K562 (cell line): ENCODE data around the gene FOXN3. TPM values are rescaled to one million over a fixed set of nuclear protein-coding genes. Genes with fewer than 3 reads are reported as not detected.
A peak's percentile ranks its signal among the peaks of the same experiment; 100 is the strongest.

Experiments used
- ATAC-seq: fragments of 200-7000 bp; cut with Tn5 transposase; 3 replicates; pipeline ENCODE4 v1.9.1; 2020; ENCODE audit warnings: moderate library complexity
- BruUV-seq: library from RNA; stranded (reverse); fragments of 400-500 nt; replicated peaks from 2 replicates; lab custom pipeline; 2021; lab: Mats Ljungman, UMichigan
- CTCF ChIA-PET: fragments of 300-600 bp; formaldehyde crosslinking; extraction: SDS; loops from one replicate; lab custom pipeline; 2021; ENCODE audit warnings: low intra/inter-chr PET ratio; lab: Yijun Ruan, JAX
- POLR2A ChIA-PET: fragments of 300-600, 350-650 bp; sonication (Branson Sonifier 250); formaldehyde crosslinking; extraction: SDS; loops from one replicate; lab custom pipeline; 2021; ENCODE audit warnings: antibody characterized with exemption, inconsistent platforms; lab: Yijun Ruan, JAX
- DNase-seq, 4 experiments: peaks; one replicate each; pipeline versions ENCODE4 v3.0.0 to v3.0.0-alpha.2; 2011 to 2018; ENCODE audit warnings: low spot score in 3 of 4, mixed read lengths in 3 of 4; ENCODE audit errors: extremely low read depth in 1 of 4
- FAIRE-seq: peaks from 2 replicates; lab custom pipeline; 2011; peaks lifted over from hg19 to GRCh38; lab: Jason Lieb, UNC
- H2AFZ ChIP-seq: 2 replicates; pipeline ENCODE4 v1.6.0; 2011; ENCODE audit warnings: low read depth, low read length, control low read depth, inconsistent platforms
- H3K27ac ChIP-seq: fragments of 200-600 bp; 3 replicates; pipeline ENCODE4 v1.8.0; 2011; ENCODE audit warnings: low read depth, mild to moderate bottlenecking, control low read depth, inconsistent platforms, low read length, moderate library complexity, mixed read lengths; ENCODE audit errors: extremely low read depth
- H3K27me3 ChIP-seq, 2 experiments: fragments of 300-600 bp in 1 of 2; 2 replicates in 1 of 2; 3 replicates in 1 of 2; pipeline versions ENCODE4 v1.6.0 to v1.8.0; 2011; ENCODE audit warnings: inconsistent platforms in 2 of 2, low read length in 2 of 2, mild to moderate bottlenecking in 1 of 2, mixed read lengths in 1 of 2, moderate library complexity in 1 of 2; ENCODE audit not compliant: control insufficient read depth in 2 of 2, insufficient read depth in 2 of 2
- H3K36me3 ChIP-seq: fragments of 300-600 bp; 3 replicates; pipeline ENCODE4 v1.8.0; 2011; ENCODE audit warnings: mild to moderate bottlenecking, low read length, inconsistent platforms; ENCODE audit not compliant: control insufficient read depth, insufficient read depth
- H3K4me1 ChIP-seq, 2 experiments: fragments of 200-600 bp in 1 of 2; replicated peaks in 1 of 2; 2 replicates in 1 of 2; 3 replicates in 1 of 2; pipeline versions ENCODE4 v1.5.1 to v1.8.0; 2011; ENCODE audit warnings: inconsistent platforms in 2 of 2, low read length in 2 of 2, mild to moderate bottlenecking in 1 of 2, mixed read lengths in 1 of 2, moderate library complexity in 1 of 2; ENCODE audit not compliant: control insufficient read depth in 2 of 2, insufficient read depth in 2 of 2
- H3K4me2 ChIP-seq: 2 replicates; pipeline ENCODE4 v1.6.1; 2011; ENCODE audit warnings: low read length, control low read depth, inconsistent platforms, mixed read lengths; ENCODE audit not compliant: insufficient read depth
- H3K4me3 ChIP-seq: fragments of 200-600 bp; sonication (generic), shearing (Covaris generic); 2 replicates; pipeline ENCODE4 v1.5.1; 2016; ENCODE audit warnings: control low read depth, inconsistent platforms
- H3K79me2 ChIP-seq: fragments of 200-600 bp; 3 replicates; pipeline ENCODE4 v1.8.0; 2011; ENCODE audit warnings: low read length, inconsistent platforms; ENCODE audit not compliant: control insufficient read depth, insufficient read depth
- H3K9ac ChIP-seq, 2 experiments: 2 replicates each; pipeline versions ENCODE4 v1.6.0 to v1.6.1; 2011; ENCODE audit warnings: low read depth in 2 of 2, low read length in 2 of 2, control low read depth in 1 of 2, inconsistent platforms in 1 of 2, mild to moderate bottlenecking in 1 of 2, mixed read lengths in 1 of 2; ENCODE audit not compliant: insufficient read depth in 1 of 2
- H3K9me1 ChIP-seq: one replicate; pipeline ENCODE4 v1.6.0; 2011; ENCODE audit warnings: inconsistent platforms, mild to moderate bottlenecking, low read length, moderate library complexity; ENCODE audit not compliant: control insufficient read depth, insufficient read depth
- H3K9me3 ChIP-seq: replicated peaks from 2 replicates; pipeline ENCODE4 v1.5.1; 2011; ENCODE audit warnings: low read depth, low read length, inconsistent platforms; ENCODE audit not compliant: control insufficient read depth, insufficient read depth
- H4K20me1 ChIP-seq: replicated peaks from 2 replicates; pipeline ENCODE4 v1.6.1; 2011; ENCODE audit warnings: low read length, inconsistent platforms, mixed read lengths; ENCODE audit not compliant: control insufficient read depth, insufficient read depth
- FOXA1 ChIP-seq: fragments of 450-650 bp; IDR thresholded peaks from 2 replicates; pipeline ENCODE4 v1.6.1; 2016; ENCODE audit warnings: mild to moderate bottlenecking, borderline replicate concordance
- GTF2A2 ChIP-seq: IDR thresholded peaks from 2 replicates; pipeline ENCODE4 v1.6.1; 2016; ENCODE audit warnings: mild to moderate bottlenecking, missing genetic modification characterization, missing compliant biosample characterization
- ILK ChIP-seq: fragments of 450-650 bp; IDR thresholded peaks from 2 replicates; pipeline ENCODE4 v1.6.1; 2016; ENCODE audit warnings: missing genetic modification characterization, low read depth, mild to moderate bottlenecking, missing compliant biosample characterization, moderate library complexity, borderline replicate concordance
- NFYB ChIP-seq: IDR thresholded peaks from 2 replicates; pipeline ENCODE4 v1.6.1; 2011; ENCODE audit warnings: mild to moderate bottlenecking, moderate library complexity; ENCODE audit not compliant: insufficient read length; ENCODE audit errors: extremely low read depth
- PRPF4 ChIP-seq: fragments of 200-400 bp; formaldehyde crosslinking; IDR thresholded peaks from one replicate; pipeline ENCODE4 v1.6.1; 2017; ENCODE audit warnings: low read length, low read depth, mild to moderate bottlenecking; ENCODE audit not compliant: insufficient read depth, poor library complexity, severe bottlenecking
- SMARCB1 ChIP-seq: IDR thresholded peaks from 2 replicates; pipeline ENCODE4 v1.6.1; 2011; ENCODE audit warnings: improper control_type of control experiment, low read depth; ENCODE audit not compliant: insufficient read length
- SRF ChIP-seq, 2 experiments: fragments of 250-450, 450-650 bp in 1 of 2; sonication (Bioruptor Pico) in 1 of 2; sonication (generic) in 1 of 2; formaldehyde crosslinking; IDR thresholded peaks; 2 replicates each; pipeline versions ENCODE4 v1.5.0 to v1.5.1; 2020 to 2022; ENCODE audit warnings: mild to moderate bottlenecking in 1 of 2, missing genetic modification reagents in 1 of 2
- TOE1 ChIP-seq, 2 experiments: fragments of 450-650 bp in 1 of 2; sonication (generic) in 1 of 2; formaldehyde crosslinking in 1 of 2; IDR thresholded peaks; 2 replicates each; pipeline versions ENCODE4 v1.7.1 to v1.8.0; 2016 to 2022; ENCODE audit warnings: borderline replicate concordance in 2 of 2, mild to moderate bottlenecking in 2 of 2, antibody characterized with exemption in 1 of 2, inconsistent platforms in 1 of 2, low read depth in 1 of 2, missing genetic modification reagents in 1 of 2, moderate library complexity in 1 of 2
- ZBTB17 ChIP-seq: fragments of 450-650 bp; formaldehyde crosslinking; IDR thresholded peaks from 2 replicates; pipeline ENCODE4 v1.4.0; 2020; ENCODE audit warnings: mild to moderate bottlenecking
- ZNF165 ChIP-seq: fragments of 250-450 bp; sonication (Bioruptor Pico); IDR thresholded peaks from 2 replicates; pipeline ENCODE4 v1.4.0; 2020; ENCODE audit warnings: borderline replicate concordance
- ZNF232 ChIP-seq: sonication (generic); formaldehyde crosslinking; IDR thresholded peaks from 2 replicates; pipeline ENCODE4 v1.8.0; 2022; ENCODE audit warnings: mild to moderate bottlenecking, missing genetic modification reagents
- WGBS: fragments of 100-300 bp; shearing (Covaris generic); methylation state at CpG from one replicate; pipeline ENCODE4 v1.1.6; 2016; ENCODE audit warnings: low coverage, mixed read lengths; ENCODE audit not compliant: insufficient coverage; ENCODE audit errors: missing lambda C conversion rate; 5-methylcytosine and 5-hydroxymethylcytosine counted together
- in situ Hi-C: fragments of 300-500 bp; cut with MboI; formaldehyde crosslinking; loops from 4 replicates; pipeline ENCODE4 v1.15.0; 2018; ENCODE audit warnings: inconsistent platforms, mixed read lengths
- intact Hi-C: fragments of 100-400 bp; cut with micrococcal nuclease; formaldehyde crosslinking; loops from 2 replicates; pipeline ENCODE4 v1.14.2; 2022
- polyA plus RNA-seq, 8 experiments: library from polyadenylated mRNA; depleted of rRNA in 4 of 8; stranded (reverse) in 5 of 8; unstranded in 3 of 8; fragments of >200 nt; fragmentation: Nextera tagmentation in 2 of 8; fragmentation: Illumina TruSeq in 1 of 8; extraction: Ambion mirVana in 2 of 8; extraction: Trizol in 1 of 8; gene quantifications; 2 replicates each; pipeline versions ENCODE4 v1.2.1 to v1.2.3, GENCODE V29; 2011 to 2014; ENCODE audit warnings: inconsistent platforms in 1 of 8, missing spikeins in 1 of 8
- total RNA-seq, 7 experiments: library from RNA; depleted of rRNA in 6 of 7; stranded (reverse); fragments of >200 nt in 6 of 7; fragmentation: Illumina TruSeq in 2 of 7; extraction: Trizol in 2 of 7; gene quantifications; 2 replicates each; pipeline versions ENCODE4 v1.2.1 to v1.2.3, GENCODE V29; 2011 to 2021; ENCODE audit warnings: low replicate concordance in 1 of 7
- TF ChIP-seq, protein P1 (sequence below), 2 experiments: fragments of 150-350 bp in 1 of 2; IDR thresholded peaks; 2 replicates each; pipeline ENCODE4 v1.6.1; 2012 to 2016; ENCODE audit warnings: low read depth in 2 of 2, low read length in 2 of 2, mild to moderate bottlenecking in 1 of 2, moderate library complexity in 1 of 2
- TF ChIP-seq, protein P2 (sequence below): sonication (generic); formaldehyde crosslinking; IDR thresholded peaks from 2 replicates; pipeline ENCODE4 v1.8.0; 2022; ENCODE audit warnings: mild to moderate bottlenecking, missing genetic modification reagents

The FOXN3 gene
- total and polyA plus RNA-seq, 9 of the 15 experiments (the other 6 are each of a cell fraction or from before 2014, with no cell fraction given), result 0.07 to 1.3 (median 0.40) TPM

DNA sequence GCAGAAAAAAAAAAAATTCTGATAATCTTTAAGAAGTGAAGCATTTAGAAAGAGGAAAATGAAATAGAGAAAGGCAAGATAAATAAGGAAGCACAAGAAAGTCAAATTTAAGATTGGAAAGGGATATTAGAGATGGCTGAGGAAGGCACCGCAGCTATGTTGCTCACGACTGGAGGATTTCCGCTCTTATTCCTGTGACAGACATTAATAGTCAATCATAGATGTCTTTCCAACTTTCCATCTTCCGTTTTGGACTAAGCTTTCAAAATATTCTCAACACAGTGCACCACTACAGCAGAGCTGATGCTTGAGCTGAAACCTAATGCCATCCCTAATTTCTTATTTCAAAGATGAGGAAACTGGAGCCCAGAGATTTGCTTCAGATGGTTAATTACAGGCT, 290.6 kb downstream of the FOXN3 start:
- H4K20me1 ChIP-seq, result no peaks in the 10 kb centered on the region
- no peaks in the 10 kb centered on the region; a peak in 2 of 5 replicates for H3K4me1 ChIP-seq
- no peak overlapping the region for H3K4me3 ChIP-seq
- no peaks in the 10 kb centered on the region for H3K9me3 ChIP-seq
- ATAC-seq (no peak), FAIRE-seq (no peak), DNase-seq (no peak)
- ChIA-PET CTCF (no interaction called here), POLR2A (interaction anchor here (0.5 to 0.7 kb wide), 2 partner anchors 51 to 228 kb away, joined by 3 read pairs; no protein-coding TSS in a partner anchor)
- 23% methylated on average over 4 of the region's 4 CpGs for WGBS
- intact Hi-C loops, result no loop called here
- H3K79me2 ChIP-seq, result no peaks in the 10 kb centered on the region
- no TSS peak for BruUV-seq
- no peaks in the 10 kb centered on the region for H3K9me1 ChIP-seq
- H2AFZ ChIP-seq, result peak overlapping the region; percentile 60
- H3K27me3 ChIP-seq, result no peaks in the 10 kb centered on the region
- no peak overlapping the region for H3K27ac ChIP-seq
- H3K9ac ChIP-seq, result no peak overlapping the region
- in situ Hi-C loops, result no loop called here
- H3K36me3 ChIP-seq, result no peaks in the 10 kb centered on the region
- no peak overlapping the region for H3K4me2 ChIP-seq
- TF ChIP-seq, protein P1, sequence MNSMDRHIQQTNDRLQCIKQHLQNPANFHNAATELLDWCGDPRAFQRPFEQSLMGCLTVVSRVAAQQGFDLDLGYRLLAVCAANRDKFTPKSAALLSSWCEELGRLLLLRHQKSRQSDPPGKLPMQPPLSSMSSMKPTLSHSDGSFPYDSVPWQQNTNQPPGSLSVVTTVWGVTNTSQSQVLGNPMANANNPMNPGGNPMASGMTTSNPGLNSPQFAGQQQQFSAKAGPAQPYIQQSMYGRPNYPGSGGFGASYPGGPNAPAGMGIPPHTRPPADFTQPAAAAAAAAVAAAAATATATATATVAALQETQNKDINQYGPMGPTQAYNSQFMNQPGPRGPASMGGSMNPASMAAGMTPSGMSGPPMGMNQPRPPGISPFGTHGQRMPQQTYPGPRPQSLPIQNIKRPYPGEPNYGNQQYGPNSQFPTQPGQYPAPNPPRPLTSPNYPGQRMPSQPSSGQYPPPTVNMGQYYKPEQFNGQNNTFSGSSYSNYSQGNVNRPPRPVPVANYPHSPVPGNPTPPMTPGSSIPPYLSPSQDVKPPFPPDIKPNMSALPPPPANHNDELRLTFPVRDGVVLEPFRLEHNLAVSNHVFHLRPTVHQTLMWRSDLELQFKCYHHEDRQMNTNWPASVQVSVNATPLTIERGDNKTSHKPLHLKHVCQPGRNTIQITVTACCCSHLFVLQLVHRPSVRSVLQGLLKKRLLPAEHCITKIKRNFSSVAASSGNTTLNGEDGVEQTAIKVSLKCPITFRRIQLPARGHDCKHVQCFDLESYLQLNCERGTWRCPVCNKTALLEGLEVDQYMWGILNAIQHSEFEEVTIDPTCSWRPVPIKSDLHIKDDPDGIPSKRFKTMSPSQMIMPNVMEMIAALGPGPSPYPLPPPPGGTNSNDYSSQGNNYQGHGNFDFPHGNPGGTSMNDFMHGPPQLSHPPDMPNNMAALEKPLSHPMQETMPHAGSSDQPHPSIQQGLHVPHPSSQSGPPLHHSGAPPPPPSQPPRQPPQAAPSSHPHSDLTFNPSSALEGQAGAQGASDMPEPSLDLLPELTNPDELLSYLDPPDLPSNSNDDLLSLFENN (IDR thresholded peaks at IDR 0.05; ENCODE audit: low read depth in 2 of 2, low read length in 2 of 2), result peak in 1 of 2 experiments; percentile 78; a peak in 1 of 4 replicates
- no peak for TF ChIP-seq ILK (tag)
- TF ChIP-seq ZNF165 (CRISPR knock-in tag), result no peak
- no peak for TF ChIP-seq NFYB
- TF ChIP-seq ZNF232 (CRISPR knock-in tag), result no peak
- TF ChIP-seq PRPF4, result no peak
- TF ChIP-seq SMARCB1, result no peak
- TF ChIP-seq, protein P2, sequence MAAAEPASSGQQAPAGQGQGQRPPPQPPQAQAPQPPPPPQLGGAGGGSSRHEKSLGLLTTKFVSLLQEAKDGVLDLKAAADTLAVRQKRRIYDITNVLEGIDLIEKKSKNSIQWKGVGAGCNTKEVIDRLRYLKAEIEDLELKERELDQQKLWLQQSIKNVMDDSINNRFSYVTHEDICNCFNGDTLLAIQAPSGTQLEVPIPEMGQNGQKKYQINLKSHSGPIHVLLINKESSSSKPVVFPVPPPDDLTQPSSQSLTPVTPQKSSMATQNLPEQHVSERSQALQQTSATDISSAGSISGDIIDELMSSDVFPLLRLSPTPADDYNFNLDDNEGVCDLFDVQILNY, result no peak
- peak; percentile 97 for TF ChIP-seq ZBTB17 (CRISPR knock-in tag)
- TF ChIP-seq TOE1 (IDR thresholded peaks at IDR 0.05; ENCODE audit: borderline replicate concordance), result no peak
- TF ChIP-seq TOE1 (CRISPR knock-in tag; IDR thresholded peaks at IDR 0.05; ENCODE audit: borderline replicate concordance, low read depth), result no peak
- TF ChIP-seq FOXA1, result no peak
- no peak for TF ChIP-seq GTF2A2 (tag)
- TF ChIP-seq SRF (CRISPR knock-in tag; IDR thresholded peaks at IDR 0.05), result no peak
